ENCODE measurements around the gene HMCN2.
A peak's percentile ranks its signal among the peaks of the same experiment; 100 is the strongest.

DNA sequence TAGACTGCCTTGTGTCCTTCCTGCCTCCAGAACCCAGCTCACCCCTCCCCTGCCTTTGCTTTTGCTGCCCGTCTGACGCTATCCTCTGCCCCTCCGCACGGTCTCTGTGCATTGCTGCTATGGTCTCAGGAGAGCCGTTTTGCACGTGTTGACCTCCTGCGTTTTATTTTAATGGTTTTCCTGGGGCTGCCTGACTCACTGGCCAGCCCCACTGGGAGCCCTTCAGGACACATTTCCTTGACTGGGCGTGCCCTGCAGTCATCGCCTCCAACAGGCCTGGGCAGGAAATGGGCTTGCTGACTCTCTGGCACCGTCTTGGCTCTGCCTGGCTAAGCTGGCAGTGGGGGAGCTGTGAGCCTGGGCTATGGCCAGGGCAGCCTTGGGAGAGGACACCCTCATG lies 161.3 kb downstream of the HMCN2 start:
- TF ChIP-seq, protein P1, sequence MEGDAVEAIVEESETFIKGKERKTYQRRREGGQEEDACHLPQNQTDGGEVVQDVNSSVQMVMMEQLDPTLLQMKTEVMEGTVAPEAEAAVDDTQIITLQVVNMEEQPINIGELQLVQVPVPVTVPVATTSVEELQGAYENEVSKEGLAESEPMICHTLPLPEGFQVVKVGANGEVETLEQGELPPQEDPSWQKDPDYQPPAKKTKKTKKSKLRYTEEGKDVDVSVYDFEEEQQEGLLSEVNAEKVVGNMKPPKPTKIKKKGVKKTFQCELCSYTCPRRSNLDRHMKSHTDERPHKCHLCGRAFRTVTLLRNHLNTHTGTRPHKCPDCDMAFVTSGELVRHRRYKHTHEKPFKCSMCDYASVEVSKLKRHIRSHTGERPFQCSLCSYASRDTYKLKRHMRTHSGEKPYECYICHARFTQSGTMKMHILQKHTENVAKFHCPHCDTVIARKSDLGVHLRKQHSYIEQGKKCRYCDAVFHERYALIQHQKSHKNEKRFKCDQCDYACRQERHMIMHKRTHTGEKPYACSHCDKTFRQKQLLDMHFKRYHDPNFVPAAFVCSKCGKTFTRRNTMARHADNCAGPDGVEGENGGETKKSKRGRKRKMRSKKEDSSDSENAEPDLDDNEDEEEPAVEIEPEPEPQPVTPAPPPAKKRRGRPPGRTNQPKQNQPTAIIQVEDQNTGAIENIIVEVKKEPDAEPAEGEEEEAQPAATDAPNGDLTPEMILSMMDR (IDR thresholded peaks at IDR 0.05) = peak in 2 of 6 experiments; percentile 22 to 24
- TF ChIP-seq POLR2A (IDR thresholded peaks at IDR 0.05) = no peak
